ENCODE data around the gene OGA. TPM values are rescaled to one million over a fixed set of nuclear protein-coding genes. Genes with fewer than 3 reads are reported as not detected.

OGA gene
- total RNA-seq, 2 experiments from 2014 or later, result 120 to 139 TPM

GRCh38 chr10:101782811-101783735 lies 35.2 kb downstream of the OGA start, which contains the start of gene NPM3:
NPM3 (minus strand) TSS chr10:101783446; CDS start chr10:101783390, 56 bp downstream.
- Mint-ChIP-seq H3K27ac (peak within 1 kb of the TSS; percentile 96), H3K9me3 (ENCODE audit: low read depth) (no peaks in the 10 kb centered on the region), H3K27me3 (peaks cover 9% of the 10 kb centered on the region), H3K4me3 (peak within 1 kb of the TSS; percentile 94), H3K36me3 (peaks cover 24% of the 10 kb centered on the region), H3K4me1 (peaks cover 55% of the 10 kb centered on the region)
- CTCF ChIA-PET, result interaction anchor here (0.9 to 9.0 kb wide), 17 partner anchors 8 to 569 kb away, joined by 3 to 198 read pairs (median 5); partner anchors contain the start of genes DPCD, OGA and POLL
- peak; percentile 82 for ATAC-seq
- peak; percentile 93 for DNase-seq

- Mint-ChIP-seq H3K4me3 (peak overlapping the region; percentile 94), H3K27ac (peak overlapping the region; percentile 96), H3K36me3 (peaks cover 17% of the 10 kb centered on the region), H3K27me3 (peaks cover 18% of the 10 kb centered on the region), H3K4me1 (peaks cover 52% of the 10 kb centered on the region), H3K9me3 (ENCODE audit: low read depth) (no peaks in the 10 kb centered on the region)
- no peak for ATAC-seq
- DNase-seq, result peak; percentile 38
- CTCF ChIA-PET, result interaction anchor here (0.9 to 9.0 kb wide), 16 partner anchors 8 to 735 kb away, joined by 3 to 198 read pairs (median 4); partner anchors contain the start of genes DPCD, OGA and POLL
Observed at GRCh38 chr10:101781984-101782810, 36.0 kb downstream of the OGA start.

GRCh38 chr10:101781655-101781983 lies 36.6 kb downstream of the OGA start:
- Mint-ChIP-seq H3K4me1 (peaks cover 51% of the 10 kb centered on the region), H3K27me3 (peaks cover 24% of the 10 kb centered on the region), H3K36me3 (peaks cover 16% of the 10 kb centered on the region), H3K4me3 (peak overlapping the region; percentile 94), H3K9me3 (ENCODE audit: low read depth) (no peaks in the 10 kb centered on the region), H3K27ac (peak overlapping the region; percentile 42)
- ATAC-seq (no peak), DNase-seq (no peak)
- CTCF ChIA-PET, result interaction anchor here (0.6 to 9.0 kb wide), 43 partner anchors 8 to 1100 kb away, joined by 3 to 198 read pairs (median 4); partner anchors contain the start of genes DPCD, OGA and POLL

GRCh38 chr10:101780818-101781654 lies 37.2 kb downstream of the OGA start:
- Mint-ChIP-seq H3K9me3 (ENCODE audit: low read depth) (no peaks in the 10 kb centered on the region), H3K4me1 (peaks cover 51% of the 10 kb centered on the region), H3K27ac (no peak overlapping the region), H3K36me3 (peaks cover 14% of the 10 kb centered on the region), H3K27me3 (peaks cover 26% of the 10 kb centered on the region), H3K4me3 (no peak overlapping the region)
- DNase-seq, result peak; percentile 79
- CTCF ChIA-PET, result interaction anchor here (0.6 to 9.0 kb wide), 45 partner anchors 9 to 1101 kb away, joined by 3 to 198 read pairs (median 4); partner anchors contain the start of genes DPCD, OGA and POLL
- peak; percentile 54 for ATAC-seq

- CTCF ChIA-PET, result interaction anchor here (1.1 to 9.0 kb wide), 16 partner anchors 8 to 566 kb away, joined by 3 to 198 read pairs (median 8); partner anchors contain the start of genes DPCD and POLL
- DNase-seq (no peak), ATAC-seq (no peak)
- H3K9me3 Mint-ChIP-seq (ENCODE audit: low read depth), result no peaks in the 10 kb centered on the region
- peaks cover 6% of the 10 kb centered on the region for H3K36me3 Mint-ChIP-seq
- H3K27ac Mint-ChIP-seq, result no peak overlapping the region
- H3K27me3 Mint-ChIP-seq, result peaks cover 27% of the 10 kb centered on the region
- H3K4me1 Mint-ChIP-seq, result peaks cover 51% of the 10 kb centered on the region
- H3K4me3 Mint-ChIP-seq, result peak overlapping the region; percentile 49
Observed at GRCh38 chr10:101780187-101780817, 37.9 kb downstream of the OGA start.

GRCh38 chr10:101779544-101780186 lies 38.6 kb downstream of the OGA start:
- peaks cover 33% of the 10 kb centered on the region for H3K27me3 Mint-ChIP-seq
- ATAC-seq (peak; percentile 65), DNase-seq (peak; percentile 87)
- H3K27ac Mint-ChIP-seq, result no peak overlapping the region
- peak overlapping the region; percentile 49 for H3K4me3 Mint-ChIP-seq
- H3K36me3 Mint-ChIP-seq, result peaks cover 6% of the 10 kb centered on the region
- CTCF ChIA-PET, result interaction anchor here (1.0 to 9.0 kb wide), 8 partner anchors 8 to 175 kb away, joined by 3 to 198 read pairs (median 4); partner anchors contain the start of gene FBXW4
- H3K4me1 Mint-ChIP-seq, result peaks cover 52% of the 10 kb centered on the region
- H3K9me3 Mint-ChIP-seq (ENCODE audit: low read depth), result no peaks in the 10 kb centered on the region

- H3K9me3 Mint-ChIP-seq (ENCODE audit: low read depth), result no peaks in the 10 kb centered on the region
- H3K36me3 Mint-ChIP-seq, result peaks cover 2% of the 10 kb centered on the region
- H3K4me1 Mint-ChIP-seq, result peaks cover 45% of the 10 kb centered on the region
- CTCF ChIA-PET, result interaction anchor here (1.0 to 9.0 kb wide), 8 partner anchors 10 to 565 kb away, joined by 3 to 198 read pairs (median 4); partner anchors contain the start of gene FBXW4
- peaks cover 40% of the 10 kb centered on the region for H3K27me3 Mint-ChIP-seq
- H3K4me3 Mint-ChIP-seq, result peak overlapping the region; percentile 49
- peak; percentile 45 for DNase-seq
- no peak for ATAC-seq
- peak overlapping the region; percentile 18 for H3K27ac Mint-ChIP-seq
Observed at GRCh38 chr10:101778781-101779543, 39.3 kb downstream of the OGA start.

- H3K4me1 Mint-ChIP-seq, result peaks cover 41% of the 10 kb centered on the region
- CTCF ChIA-PET, result interaction anchor here (1.0 to 9.0 kb wide), 8 partner anchors 10 to 564 kb away, joined by 3 to 198 read pairs (median 4); partner anchors contain the start of gene FBXW4
- H3K27ac Mint-ChIP-seq, result no peak overlapping the region
- H3K4me3 Mint-ChIP-seq, result no peak overlapping the region
- no peak for ATAC-seq
- peak; percentile 40 for DNase-seq
- H3K36me3 Mint-ChIP-seq, result peaks cover 2% of the 10 kb centered on the region
- H3K27me3 Mint-ChIP-seq, result peaks cover 47% of the 10 kb centered on the region
- H3K9me3 Mint-ChIP-seq (ENCODE audit: low read depth), result no peaks in the 10 kb centered on the region
Observed at GRCh38 chr10:101778151-101778780, 40.0 kb downstream of the OGA start.

GRCh38 chr10:101777619-101778145 lies 40.6 kb downstream of the OGA start:
- Mint-ChIP-seq H3K27me3 (peaks cover 53% of the 10 kb centered on the region), H3K4me3 (no peak overlapping the region), H3K9me3 (ENCODE audit: low read depth) (no peaks in the 10 kb centered on the region), H3K4me1 (peaks cover 35% of the 10 kb centered on the region), H3K27ac (no peak overlapping the region), H3K36me3 (peaks cover 2% of the 10 kb centered on the region)
- no peak for DNase-seq
- ATAC-seq, result no peak
- CTCF ChIA-PET, result interaction anchor here (9.0 kb wide), 1 partner anchor 173 kb away, joined by 198 read pairs; no protein-coding TSS in a partner anchor

GRCh38 chr10:101776161-101776817 lies 42.0 kb downstream of the OGA start:
- H3K27ac Mint-ChIP-seq, result no peak overlapping the region
- CTCF ChIA-PET, result no interaction called here
- H3K4me1 Mint-ChIP-seq, result peaks cover 22% of the 10 kb centered on the region
- H3K4me3 Mint-ChIP-seq, result no peak overlapping the region
- DNase-seq (peak; percentile 26), ATAC-seq (no peak)
- no peaks in the 10 kb centered on the region for H3K36me3 Mint-ChIP-seq
- H3K27me3 Mint-ChIP-seq, result peaks cover 67% of the 10 kb centered on the region
- H3K9me3 Mint-ChIP-seq (ENCODE audit: low read depth), result no peaks in the 10 kb centered on the region

Data from activated CD8-positive, alpha-beta memory T cell treated with anti-CD3 and anti-CD28 coated beads, Interleukin-2, amount 10 ng/mL, durations not matched to agents 7 days and 5 days (primary cell).